ENCODE measurements around the gene PRPS1.
"Not testable (repeated sequence)": the region's sequence is repeated elsewhere in the genome, so short reads cannot be mapped to it uniquely, and the experiment has no call there.

PRPS1 gene

GRCh38 chrX:107674480-107675364 is 46.4 kb downstream of the PRPS1 start:
- peak in 1 of 2 donors; percentile 14 for DNase-seq (ENCODE audit: extremely low read depth in 1 of 2, low read depth in 1 of 2)

GRCh38 chrX:107675365-107675654 is 47.0 kb downstream of the PRPS1 start:
- no peak for DNase-seq (ENCODE audit: extremely low read depth in 1 of 2, low read depth in 1 of 2)

DNA sequence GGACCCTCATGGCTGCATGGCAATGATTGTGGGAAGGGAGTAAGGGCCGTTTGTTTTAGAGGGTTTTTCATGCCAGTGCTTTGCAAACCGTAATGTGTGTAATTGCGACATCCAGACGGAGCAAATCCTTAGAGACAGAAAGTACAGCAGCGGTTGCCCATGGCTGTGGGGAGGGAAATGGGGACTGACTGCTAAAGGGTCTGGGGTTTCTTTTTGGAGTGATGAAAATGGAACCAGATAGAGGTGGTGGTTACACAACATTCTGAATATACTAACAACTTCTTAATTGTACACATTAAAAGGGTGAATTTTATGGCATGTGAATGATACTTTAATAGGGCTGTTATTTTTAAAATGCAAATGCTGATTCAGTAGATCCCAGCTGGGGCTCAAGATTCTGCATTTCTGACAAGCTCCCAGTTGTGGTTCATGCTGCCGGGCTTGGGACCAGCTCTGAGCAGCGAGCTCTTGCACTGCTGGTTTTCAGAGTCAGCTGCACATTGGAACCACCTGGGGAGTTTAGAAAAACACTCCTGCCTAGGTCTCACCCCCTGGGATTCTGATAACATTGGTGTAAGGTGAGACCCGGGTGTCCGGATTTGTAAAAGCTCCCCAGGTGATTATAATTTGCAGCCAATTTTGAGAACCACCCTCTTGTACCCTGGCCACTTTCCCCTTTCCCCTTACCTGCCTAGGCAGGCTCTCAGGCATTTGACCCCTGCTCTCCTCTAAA is 47.7 kb downstream of the PRPS1 start:
- no peak for DNase-seq (ENCODE audit: extremely low read depth in 1 of 2, low read depth in 1 of 2)

DNA sequence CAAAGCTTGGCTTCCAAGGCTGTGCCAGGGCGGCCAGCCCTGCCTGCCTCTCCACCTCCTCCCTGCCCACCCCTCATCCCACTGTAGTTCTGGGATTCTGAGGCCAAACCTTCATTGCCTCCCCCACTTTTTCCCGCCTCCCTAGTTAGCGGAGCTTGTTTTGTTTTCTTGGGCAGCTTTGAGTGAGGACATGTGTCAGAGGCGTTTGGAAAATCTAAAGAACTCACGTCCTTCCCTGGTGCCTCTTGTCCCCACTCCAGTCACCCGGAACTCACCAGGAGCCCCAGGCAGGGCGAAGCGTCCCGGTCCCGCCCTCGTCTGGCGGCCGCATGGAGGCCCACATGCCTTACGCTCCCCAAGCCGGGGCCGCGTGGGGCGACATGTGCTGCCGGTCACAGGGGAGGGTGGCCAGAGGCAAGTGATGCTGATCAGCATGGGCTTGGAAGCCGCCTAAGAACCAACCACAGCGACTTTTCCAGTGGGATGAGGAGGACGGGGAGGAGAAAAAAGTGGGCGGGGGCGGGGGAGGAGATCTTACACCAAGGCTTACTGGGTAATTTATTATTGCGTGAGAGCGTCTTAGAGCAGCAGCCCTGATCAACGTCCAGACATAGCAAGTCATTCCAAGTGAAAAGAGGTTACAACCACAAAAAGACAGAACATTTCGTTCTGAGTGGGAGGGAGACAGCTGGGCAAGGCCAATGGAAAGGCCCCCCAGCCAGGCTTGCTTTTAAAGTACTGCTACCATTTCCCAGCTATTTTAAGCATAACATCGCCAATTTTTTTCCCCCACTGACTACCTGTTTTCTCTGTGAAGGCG is 48.5 kb downstream of the PRPS1 start:
- DNase-seq (ENCODE audit: extremely low read depth in 1 of 2, low read depth in 1 of 2), result no peak

- no peak for DNase-seq (ENCODE audit: extremely low read depth in 1 of 2, low read depth in 1 of 2)
These were observed 49.2 kb downstream of the PRPS1 start for GRCh38 chrX:107677501-107677901.

DNA sequence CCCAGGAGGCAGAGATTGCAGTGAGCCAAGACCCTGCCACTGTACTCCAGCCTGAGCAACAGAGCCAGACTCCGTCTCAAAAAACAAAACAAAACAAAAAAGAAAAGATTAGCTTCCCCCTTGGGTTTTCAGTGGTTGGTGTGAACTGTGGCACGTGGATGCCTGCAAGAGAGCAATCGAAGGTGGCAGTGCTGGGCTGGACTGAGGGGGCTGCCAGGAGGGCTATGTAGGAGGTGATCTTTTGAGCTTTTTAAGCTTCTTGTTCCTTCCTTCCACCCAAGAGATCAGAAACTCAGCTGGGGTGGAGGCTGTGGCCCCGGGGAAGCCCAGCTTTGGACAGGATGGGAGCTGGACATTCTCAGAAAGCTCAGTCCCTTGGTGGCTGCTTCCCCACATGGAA is 49.6 kb downstream of the PRPS1 start:
- DNase-seq (ENCODE audit: extremely low read depth in 1 of 2, low read depth in 1 of 2), result no peak

DNA sequence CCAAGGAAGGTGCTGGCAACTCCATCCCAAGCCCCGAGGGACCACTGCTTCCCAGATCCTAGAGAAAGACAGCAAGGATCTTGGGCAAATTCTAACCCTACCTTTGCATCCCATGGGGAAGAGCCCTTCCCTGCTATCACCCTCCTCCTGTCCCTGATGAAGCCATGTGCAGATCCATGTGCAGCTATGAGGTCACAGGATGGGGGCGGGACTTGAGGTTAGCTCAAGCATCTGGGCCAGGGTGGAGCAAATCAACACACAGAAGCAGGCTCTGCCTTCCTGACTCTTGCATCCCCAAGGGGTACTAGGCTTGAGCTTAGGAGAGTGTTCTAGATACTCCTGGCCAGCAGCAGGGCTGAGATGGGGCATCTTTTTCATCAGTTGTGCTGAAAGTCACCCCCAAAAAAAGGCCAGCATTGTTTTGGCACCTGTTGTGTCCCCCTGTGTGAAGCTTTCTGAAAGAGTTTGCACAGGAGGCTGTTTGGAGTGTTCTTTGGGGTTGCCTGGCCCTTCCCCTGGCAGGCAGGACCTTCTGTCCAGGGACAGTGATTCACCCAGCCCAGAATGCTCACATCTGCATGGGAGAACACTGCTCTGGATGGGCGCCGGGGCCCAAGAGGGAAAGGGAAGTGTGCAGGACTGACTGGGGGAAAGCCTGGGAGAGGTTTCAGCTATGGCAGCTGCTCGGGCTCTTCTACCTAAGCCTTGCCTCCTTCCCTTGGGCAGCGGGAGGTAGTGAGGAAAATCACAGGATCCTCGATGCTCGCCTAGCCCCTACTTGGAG is 50.8 kb downstream of the PRPS1 start:
- peak in 1 of 2 donors; percentile 36 for DNase-seq (ENCODE audit: extremely low read depth in 1 of 2, low read depth in 1 of 2)

GRCh38 chrX:107682256-107682655 is 53.9 kb downstream of the PRPS1 start:
- no peak for DNase-seq (ENCODE audit: extremely low read depth in 1 of 2, low read depth in 1 of 2)

GRCh38 chrX:107683124-107683895 is 55.0 kb downstream of the PRPS1 start:
- DNase-seq (ENCODE audit: extremely low read depth in 1 of 2, low read depth in 1 of 2), result no peak

- no peak for DNase-seq (ENCODE audit: extremely low read depth in 1 of 2, low read depth in 1 of 2)
These were observed 55.6 kb downstream of the PRPS1 start for GRCh38 chrX:107683931-107684330.

DNA sequence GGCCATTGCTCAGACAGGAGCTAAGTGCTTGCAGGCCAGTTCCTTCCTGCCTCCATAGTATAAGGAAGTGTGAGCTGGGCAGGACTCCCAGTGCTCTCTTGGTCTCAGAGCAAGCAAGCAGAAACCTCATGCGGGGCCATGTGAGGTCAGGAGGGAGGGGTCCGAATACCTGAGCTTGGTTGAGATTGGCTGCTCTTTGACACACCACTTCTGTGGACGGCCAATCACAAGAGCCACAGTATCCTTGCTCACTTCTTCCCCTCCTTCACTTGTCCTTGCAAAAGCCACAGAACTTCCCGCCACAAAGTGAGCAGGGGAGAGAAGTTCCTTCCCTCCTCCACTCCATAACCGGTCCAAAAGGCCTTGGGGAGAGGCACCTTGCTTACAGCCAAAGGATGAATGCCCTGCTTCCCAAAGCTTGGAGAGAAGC is 56.7 kb downstream of the PRPS1 start:
- no peak for DNase-seq (ENCODE audit: extremely low read depth in 1 of 2, low read depth in 1 of 2)

GRCh38 chrX:107685586-107685985 is 57.3 kb downstream of the PRPS1 start:
- DNase-seq (ENCODE audit: extremely low read depth in 1 of 2, low read depth in 1 of 2), result not testable (repeated sequence)

- DNase-seq (ENCODE audit: extremely low read depth in 1 of 2, low read depth in 1 of 2), result no peak
These were observed 57.7 kb downstream of the PRPS1 start for GRCh38 chrX:107686026-107686425.

GRCh38 chrX:107686792-107687191 is 58.5 kb downstream of the PRPS1 start:
- DNase-seq (ENCODE audit: extremely low read depth in 1 of 2, low read depth in 1 of 2), result no peak

DNA sequence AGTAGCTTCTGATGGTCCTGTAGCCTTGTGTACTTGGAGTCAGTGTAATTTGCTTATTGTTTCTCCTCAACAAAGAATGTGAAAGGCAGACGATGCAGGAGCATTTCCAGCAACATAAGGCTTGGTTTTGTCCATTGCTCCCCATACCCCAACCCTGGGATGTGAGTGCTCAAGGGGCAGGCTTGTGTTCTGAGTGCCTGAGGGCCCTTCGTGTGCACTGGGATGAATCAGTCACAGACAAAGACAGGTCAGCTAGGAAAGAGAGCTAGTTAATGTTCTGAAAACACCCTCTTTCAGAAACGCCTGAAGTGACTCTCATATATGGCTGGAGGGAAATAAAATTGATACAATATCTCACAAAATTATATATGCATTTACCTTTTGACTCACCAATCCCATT is 59.1 kb downstream of the PRPS1 start:
- DNase-seq (ENCODE audit: extremely low read depth in 1 of 2, low read depth in 1 of 2), result no peak

- no peak for DNase-seq (ENCODE audit: extremely low read depth in 1 of 2, low read depth in 1 of 2)
These were observed 62.7 kb downstream of the PRPS1 start for GRCh38 chrX:107691024-107691448.

DNA sequence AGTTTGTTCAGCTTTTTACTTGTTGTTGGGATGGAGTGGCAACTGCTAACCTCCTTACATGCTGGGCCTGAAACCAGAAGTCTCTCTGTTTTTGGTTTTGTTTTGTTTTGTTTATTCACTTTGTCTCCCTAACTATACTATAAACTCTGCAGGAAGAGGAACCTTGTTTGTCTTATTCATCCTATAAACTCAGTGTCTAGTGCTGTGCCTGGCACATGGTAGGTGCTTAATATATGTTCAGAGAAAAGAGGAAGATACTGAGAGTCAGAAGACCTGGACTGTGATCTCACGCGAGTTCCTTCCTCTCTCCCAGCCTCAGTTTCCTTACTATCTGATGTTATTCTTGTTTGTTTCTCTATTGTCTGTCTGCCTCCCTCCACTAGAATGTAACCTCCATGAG is 71.3 kb downstream of the PRPS1 start:
- DNase-seq (ENCODE audit: extremely low read depth in 1 of 2, low read depth in 1 of 2), result no peak

GRCh38 chrX:107700317-107700774 is 72.0 kb downstream of the PRPS1 start:
- DNase-seq (ENCODE audit: extremely low read depth in 1 of 2, low read depth in 1 of 2), result no peak

All from activated CD8-positive, alpha-beta memory T cell treated with anti-CD3 and anti-CD28 coated beads for 1 hour (primary cell).